Skin epidermis (tissue), 12 donors: ENCODE measurements around the gene LCP2.

Experiments used
- H3K27ac ChIP-seq, 21 experiments: fragments of 200-600 bp; sonication (generic) in 11 of 21; one replicate each; pipeline ENCODE4 v1.5.0; 2020; ENCODE audit warnings: mild to moderate bottlenecking in 3 of 21, inconsistent platforms in 2 of 21, moderate library complexity in 2 of 21
- H3K4me3 ChIP-seq, 7 experiments: fragments of 200-600 bp; sonication (generic) in 2 of 7; one replicate each; pipeline ENCODE4 v1.5.0; 2020; ENCODE audit warnings: inconsistent platforms in 2 of 7, mild to moderate bottlenecking in 2 of 7, moderate library complexity in 1 of 7

Gene LCP2

DNA sequence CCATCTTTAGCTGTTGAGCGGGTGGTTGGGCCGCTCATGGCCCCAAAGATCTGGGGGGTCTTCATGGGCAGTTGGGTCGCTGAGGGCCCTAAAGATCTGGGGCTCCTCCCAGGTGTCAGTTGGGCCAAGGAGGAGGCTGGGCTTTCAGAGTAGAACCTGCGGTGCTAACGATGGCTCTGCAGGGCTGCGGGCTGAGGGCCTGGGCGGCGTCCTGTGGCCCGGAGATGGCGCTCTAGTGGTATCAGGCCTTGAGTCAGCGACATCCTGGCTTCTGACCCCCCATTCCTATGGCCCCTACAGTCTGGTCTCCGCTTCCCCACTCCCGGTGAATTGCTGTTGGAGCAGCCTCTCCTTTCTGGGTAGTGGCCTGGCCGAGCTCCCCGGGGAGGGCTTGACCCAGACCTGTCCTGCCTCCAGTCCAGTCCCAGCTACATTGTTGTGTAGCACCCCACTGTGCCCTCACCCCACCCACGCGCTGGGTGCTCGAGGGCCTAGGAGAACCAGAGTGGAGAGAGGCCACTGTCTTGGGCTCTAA, 64.2 kb downstream of the LCP2 start:
- H3K4me3 ChIP-seq, result no peak overlapping the region
- H3K27ac ChIP-seq, result no peak overlapping the region

DNA sequence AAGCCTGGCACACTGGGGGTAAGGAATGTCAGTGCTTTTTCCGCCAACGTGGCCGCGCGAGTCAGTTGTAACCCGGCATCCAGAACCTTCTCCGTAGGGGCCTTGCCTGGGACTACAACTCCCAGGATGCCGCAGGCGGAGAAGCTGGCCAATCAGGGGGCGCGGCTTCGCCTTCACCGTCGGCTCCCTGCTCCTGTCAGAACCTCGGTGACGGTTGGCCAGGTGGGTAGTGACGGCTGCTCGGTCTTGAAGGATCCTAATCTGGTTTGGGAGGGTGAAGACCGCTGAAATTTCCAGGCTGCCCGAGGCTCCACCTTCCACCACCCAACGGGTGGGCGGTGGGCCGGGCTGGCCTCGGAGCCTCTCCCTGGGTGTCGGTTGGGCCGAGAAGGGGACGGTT, 64.8 kb downstream of the LCP2 start, which contains the start of gene C5orf58:
C5orf58 (plus strand) TSS at position 200 of the 400 bp plus-strand sequence. CDS start 1,992 bp downstream, outside the sequence.
- Histone ChIP-seq H3K4me3 (no peak within 1 kb of the TSS), H3K27ac (no peak within 1 kb of the TSS)

DNA sequence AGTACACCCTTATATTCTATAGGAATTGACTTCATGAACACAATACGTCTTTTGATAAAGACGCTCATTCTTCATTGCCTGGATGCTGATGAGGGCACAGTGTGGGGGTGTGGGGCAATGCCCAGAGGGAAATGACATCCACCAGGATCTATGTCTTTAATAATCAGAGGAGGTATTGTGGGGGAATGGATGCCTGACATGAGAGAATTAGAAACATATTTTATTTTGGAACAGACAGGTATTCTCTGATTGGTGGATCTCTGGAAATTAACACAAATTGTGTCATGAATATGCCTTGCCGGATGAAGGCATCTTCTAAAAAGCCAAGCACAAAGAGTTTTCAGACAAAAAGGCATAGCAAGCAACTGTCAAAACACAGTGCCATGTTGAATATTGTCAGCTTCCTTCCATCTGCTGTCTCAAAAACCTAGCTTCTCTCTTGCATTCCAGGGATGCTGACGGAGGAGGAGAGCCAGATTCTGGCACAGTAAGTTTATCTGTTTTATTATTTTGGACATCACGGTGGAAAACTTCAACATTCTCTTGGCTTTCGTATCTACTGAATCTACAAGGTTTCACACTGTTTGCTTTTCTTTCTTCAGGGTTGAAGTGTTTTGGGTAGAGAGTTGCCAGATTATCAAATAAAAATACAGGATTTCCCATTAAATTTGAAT, 68.7 kb downstream of the LCP2 start:
- Histone ChIP-seq H3K4me3 (no peak overlapping the region), H3K27ac (peak overlapping the region in 1 of 21 experiments; percentile 1)

DNA sequence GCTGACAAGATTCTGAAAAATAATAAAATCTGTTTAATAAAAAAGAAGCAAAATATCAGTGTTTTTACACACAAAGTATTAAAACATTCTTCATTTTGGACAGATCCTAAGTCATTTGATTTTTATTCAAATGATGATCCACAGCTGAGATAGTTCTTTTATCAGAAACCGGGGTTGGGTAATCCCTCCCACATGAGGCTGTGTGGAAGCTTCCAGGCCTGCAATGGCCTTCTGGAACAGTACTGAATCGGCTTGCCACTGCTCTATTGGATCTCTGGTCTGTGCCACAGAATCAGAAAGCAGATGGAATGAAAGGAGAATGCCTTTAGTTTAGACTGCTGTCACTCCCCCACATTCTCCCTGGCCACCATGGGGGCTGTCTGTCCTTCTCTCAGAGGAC, 70.9 kb downstream of the LCP2 start:
- Histone ChIP-seq H3K27ac (peak overlapping the region in 3 of 21 experiments; percentile 49 to 63 (median 57)), H3K4me3 (no peak overlapping the region)

DNA sequence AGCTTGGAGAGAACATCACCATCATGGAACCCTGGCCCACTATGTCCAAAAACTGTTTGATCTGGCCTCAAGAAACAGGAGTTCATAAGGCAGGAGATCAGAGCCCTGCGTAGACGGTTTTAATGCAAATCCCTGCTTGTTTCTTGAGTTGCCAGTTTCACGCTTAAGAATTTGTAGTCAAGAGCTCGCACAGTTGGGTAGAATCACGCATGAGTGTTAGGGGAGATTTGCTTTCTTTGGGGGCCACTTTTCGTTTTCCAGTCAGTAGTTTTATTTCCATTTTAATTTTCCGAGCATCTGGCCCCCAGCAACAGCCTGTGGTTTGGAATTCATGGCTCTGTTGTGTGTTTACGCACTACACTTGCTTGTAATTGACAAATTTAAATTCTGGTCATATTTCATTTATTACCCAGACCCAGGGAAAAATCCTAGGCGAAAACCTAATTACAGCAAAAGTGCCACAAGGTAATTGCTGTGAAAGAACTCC, 71.4 kb downstream of the LCP2 start:
- H3K27ac ChIP-seq, result peak overlapping the region in 1 of 21 experiments; percentile 3
- no peak overlapping the region for H3K4me3 ChIP-seq

DNA sequence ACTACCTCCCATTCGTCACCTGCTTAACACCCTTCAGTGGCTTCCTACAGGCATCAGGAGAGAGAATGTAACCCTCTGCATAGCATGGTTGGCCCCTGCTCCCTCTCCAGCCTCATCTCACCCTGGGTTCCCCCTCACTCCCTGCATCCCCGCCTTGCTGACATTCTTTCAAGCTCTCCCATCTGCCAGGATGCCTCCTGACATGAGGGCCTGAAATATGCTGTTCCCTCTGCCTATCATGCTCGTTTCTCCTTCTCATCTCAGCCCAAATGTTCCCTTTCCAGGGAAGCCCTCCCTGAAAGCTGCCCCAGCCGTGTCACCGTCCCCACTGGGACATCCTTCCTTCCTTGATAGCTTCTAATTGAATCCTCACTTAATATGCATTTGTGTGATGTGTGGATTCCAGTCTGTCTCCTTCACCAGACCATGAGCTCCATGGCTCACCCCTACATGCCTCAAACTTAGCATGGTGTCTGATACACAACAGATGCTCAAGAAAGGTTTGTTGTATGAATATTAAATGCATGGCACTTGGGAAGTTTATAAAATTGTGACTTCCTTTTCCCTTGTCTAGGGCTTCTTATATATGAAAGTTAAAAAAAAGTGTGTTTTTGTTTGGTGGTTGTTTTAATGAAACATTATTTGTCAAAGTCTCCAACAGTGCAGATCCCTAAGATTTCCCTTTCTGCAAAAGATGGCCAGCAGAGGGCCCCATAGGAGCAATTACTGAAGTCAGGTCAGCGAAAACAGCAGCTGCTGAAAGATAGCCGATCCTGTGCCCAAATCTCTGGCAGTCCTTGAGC, 72.0 kb downstream of the LCP2 start:
- Histone ChIP-seq H3K4me3 (no peak overlapping the region), H3K27ac (peak overlapping the region in 2 of 21 experiments; percentile 3 to 37)

DNA sequence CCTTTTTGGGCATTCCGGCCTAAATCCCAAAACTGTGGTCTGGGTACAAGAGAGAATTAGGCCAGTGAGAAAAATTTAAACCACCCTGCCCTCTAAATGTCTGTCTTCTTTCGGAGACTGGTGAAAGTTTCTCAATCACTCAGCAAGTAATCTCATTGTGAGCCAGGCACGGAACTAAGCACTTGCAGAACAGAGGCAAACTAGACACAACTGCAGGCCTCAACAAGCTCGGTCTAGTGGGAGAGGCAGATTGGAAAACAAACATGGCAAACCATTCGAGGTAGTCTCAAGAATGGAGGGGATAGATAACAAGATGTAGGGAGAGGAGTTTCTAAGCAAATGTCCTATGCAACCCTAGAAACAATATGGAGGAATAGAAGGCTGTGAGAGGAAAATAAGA, 73.7 kb downstream of the LCP2 start:
- peak overlapping the region in 2 of 21 experiments; percentile 3 to 14 for H3K27ac ChIP-seq
- no peak overlapping the region for H3K4me3 ChIP-seq

DNA sequence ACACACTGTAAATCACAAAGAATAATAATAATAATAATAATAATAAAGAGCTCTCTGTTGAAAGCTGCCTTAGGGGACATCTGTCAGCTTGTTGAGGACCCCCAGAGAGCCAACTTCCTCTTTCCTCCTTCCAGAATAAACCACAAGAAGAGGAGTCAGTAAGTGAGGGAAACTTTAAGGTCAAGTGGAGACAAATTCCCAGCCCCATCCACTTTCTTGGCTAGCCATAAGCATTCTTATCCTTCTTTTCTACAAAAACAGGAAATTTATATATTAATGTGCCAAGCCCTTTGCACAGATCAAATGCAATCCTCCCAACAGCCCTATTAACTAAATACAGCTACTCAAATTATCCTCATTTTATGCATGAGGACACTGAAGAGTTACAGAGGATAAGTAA, 74.2 kb downstream of the LCP2 start:
- Histone ChIP-seq H3K27ac (no peak overlapping the region), H3K4me3 (no peak overlapping the region)

DNA sequence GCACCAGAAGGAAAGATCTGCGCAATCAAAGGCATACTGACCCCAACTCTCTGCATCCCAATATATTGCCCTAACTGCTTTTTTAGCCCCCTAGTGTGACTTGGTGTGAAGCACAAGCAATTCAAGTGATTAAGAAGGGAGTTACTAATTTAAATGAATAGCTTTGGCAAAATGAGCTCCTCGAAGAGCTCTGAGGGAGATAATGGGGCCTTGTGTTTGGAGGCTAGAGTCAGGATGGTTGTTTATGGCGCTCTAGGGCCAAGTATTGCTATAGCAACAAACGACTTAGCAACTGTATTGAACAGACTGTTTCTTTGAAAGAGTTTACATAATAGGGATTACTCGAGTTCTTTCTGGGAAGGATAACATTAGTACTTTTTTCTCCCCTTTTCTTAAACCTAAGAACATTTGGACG, 76.2 kb downstream of the LCP2 start:
- peak overlapping the region in 2 of 21 experiments; percentile 45 to 60 for H3K27ac ChIP-seq
- H3K4me3 ChIP-seq, result no peak overlapping the region

DNA sequence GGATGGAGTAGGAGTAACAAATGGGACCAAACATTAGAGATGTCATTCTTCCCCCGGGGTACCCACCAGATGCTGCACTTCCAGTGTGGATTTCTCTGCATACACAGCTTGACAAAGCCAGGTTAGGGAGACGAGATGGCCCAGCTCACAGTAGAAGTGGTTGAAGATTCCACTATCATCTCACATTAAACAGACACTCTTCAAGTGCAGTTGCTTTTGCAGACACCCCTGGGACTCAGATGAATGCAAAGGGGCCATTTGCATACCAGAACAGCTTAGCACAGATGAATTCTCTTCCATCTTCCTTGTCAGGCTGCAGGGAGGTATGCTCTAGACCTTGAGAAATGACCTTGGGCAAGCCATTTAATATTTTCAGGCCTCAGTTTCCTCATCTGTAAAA, 77.4 kb downstream of the LCP2 start:
- Histone ChIP-seq H3K27ac (no peak overlapping the region), H3K4me3 (no peak overlapping the region)

DNA sequence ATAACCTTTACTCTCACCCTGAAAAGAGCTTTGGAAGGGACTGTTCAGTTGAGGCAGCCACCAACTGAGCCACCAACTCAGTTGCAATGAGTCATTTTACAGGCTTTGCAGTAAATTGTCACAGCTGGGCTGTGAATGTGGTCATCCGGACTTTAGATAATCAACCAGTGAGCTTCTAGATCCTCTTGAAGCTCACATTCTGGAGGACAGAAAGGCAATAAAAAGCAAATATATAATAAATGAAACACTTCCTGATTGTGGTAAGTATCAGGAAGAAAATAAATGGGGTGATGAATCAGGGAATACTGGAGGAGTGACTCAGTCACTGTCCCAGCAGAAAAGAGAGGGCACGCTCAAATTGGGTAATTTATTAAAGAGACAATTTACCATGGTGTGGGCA, 78.0 kb downstream of the LCP2 start:
- Histone ChIP-seq H3K4me3 (no peak overlapping the region), H3K27ac (no peak overlapping the region)

DNA sequence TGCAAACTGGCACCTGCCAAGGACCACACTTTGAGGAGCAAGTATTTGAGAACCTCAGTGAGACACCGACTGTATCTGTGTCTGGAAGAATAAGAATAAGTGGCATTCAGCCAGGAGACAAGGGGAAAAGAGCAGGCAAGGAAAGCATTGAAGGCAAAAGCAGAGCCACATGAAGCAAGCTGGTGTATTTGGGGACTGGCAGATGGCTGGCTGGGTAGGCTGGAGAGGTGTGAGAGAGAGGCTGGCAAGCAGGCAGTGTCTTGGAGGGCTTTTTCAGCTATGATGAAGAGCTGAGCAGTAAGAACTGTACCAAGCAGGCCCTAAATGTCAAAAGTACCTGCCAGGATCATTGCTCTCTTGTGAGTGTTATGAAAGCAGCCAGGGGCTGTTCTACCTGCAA, 78.9 kb downstream of the LCP2 start:
- Histone ChIP-seq H3K27ac (no peak overlapping the region), H3K4me3 (no peak overlapping the region)

DNA sequence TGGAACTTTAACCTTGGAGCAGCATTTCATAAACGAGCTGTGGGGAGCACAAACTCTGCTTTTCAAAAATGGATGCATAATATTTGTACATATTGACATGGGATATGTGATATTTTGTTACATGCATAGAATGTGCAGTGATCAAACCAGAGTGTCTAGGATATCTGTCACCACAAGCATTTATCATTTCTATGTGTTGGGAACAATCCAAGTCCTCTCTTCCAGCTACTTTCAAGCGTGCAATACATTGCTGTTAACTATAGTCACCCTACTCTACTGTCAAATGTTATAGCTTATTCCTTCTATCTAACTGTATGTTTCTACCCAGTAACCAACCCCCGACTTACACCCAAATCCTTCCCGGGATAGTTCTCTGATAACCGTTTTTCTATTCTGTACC, 79.7 kb downstream of the LCP2 start:
- no peak overlapping the region for H3K27ac ChIP-seq
- H3K4me3 ChIP-seq, result no peak overlapping the region

DNA sequence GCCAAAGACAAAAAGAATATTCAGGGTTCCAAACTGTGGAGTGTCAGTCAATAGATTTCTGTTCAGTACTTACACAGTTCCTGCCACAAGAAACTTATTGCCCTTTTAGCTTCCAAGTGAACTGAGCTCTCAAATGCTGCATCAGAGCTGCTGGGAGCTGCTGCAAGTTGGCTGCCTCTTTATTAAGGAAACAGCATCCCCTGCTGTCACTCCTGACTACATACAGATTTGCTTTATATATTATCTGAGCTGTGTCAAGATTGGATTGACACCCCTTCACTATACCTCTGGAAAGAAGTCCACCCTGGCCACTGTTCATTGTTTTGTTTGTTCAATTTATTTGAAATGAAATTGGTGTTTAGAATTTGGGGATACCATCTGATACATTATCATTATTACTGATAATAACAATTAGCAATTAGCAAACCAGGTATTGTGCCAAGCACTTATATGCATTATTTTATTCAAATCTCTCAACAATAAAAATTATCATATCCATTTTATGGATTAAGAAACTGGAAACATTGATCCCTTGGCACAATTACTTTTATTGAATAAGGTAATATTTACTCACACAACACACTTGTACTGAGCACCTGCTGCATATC, 81.2 kb downstream of the LCP2 start:
- H3K27ac ChIP-seq, result no peak overlapping the region

DNA sequence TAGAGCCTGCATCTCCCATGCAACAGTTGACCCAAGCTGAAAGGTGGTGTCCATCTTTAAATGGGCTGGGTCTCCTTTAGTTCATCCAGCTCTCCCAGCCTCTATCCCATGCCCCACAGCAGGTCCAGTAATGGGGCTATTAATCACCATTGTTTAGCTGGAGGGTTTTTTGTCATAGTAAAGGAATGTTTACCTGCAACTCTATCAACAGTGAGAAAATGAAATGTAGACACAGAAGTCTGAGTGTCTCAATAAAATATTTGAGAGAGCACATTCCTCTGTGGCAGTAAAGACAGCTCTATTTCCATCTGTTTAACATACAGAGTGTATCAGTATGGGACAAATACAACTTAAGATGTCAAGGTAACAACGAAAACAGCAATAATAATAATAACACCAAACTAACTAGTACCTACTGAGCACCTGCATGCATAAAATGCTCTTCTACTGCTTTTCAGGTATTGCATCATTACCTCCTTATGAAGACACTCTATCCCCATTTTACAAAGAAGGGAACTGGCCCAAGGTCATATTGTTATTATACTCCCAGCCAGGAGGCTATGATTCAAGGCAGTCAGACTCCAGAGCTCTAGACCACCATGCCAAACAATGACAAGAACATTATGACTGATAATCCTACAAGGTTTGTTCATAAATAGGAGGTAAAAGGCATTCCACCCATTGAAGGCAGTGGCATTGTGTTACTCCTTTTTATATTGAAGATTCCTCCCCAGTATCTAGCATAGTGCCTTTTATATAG, 85.8 kb downstream of the LCP2 start:
- Histone ChIP-seq H3K27ac (no peak overlapping the region), H3K4me3 (no peak overlapping the region)

More for the DNA sequence above, 81.2 kb downstream of the LCP2 start:
- no peak overlapping the region for H3K4me3 ChIP-seq

DNA sequence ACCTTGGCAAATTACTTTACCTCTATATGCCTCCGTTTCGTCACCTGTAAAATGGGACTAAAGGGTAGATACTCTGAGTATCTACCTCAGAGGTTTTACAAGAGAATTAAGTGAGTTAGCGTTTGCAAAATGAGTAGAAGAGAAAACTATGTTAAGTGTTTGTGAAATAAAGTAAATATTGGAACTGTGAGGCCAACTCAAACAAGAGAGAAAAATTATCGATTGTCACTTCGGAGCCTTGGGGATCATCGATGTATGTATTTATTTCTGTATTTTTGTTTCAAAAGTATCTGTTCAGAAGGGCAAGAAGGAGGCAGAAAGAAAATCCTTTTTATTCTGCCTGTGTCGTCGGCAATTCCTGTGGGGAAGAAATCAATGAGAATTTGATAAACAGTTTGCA, 90.6 kb downstream of the LCP2 start:
- Histone ChIP-seq H3K27ac (no peak overlapping the region), H3K4me3 (no peak overlapping the region)

DNA sequence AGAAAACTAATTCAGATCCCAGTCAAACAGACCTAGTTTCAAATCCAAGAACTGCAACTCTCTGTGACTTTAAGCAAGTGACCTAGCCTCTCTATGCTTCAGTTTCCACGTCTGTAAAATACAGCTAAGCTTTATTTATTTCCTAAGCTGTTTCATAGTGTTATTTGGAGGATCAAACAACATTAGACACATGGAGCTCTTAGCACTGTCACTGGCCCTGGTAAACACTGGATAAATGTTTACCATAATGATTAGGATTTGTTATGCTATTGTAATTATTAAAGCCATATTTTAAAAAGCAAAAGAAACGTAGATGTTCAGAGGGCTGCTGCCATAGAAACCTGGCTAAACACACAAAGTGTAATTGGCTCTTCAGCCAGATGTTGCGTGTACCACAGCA, 91.4 kb downstream of the LCP2 start:
- Histone ChIP-seq H3K4me3 (no peak overlapping the region), H3K27ac (no peak overlapping the region)

DNA sequence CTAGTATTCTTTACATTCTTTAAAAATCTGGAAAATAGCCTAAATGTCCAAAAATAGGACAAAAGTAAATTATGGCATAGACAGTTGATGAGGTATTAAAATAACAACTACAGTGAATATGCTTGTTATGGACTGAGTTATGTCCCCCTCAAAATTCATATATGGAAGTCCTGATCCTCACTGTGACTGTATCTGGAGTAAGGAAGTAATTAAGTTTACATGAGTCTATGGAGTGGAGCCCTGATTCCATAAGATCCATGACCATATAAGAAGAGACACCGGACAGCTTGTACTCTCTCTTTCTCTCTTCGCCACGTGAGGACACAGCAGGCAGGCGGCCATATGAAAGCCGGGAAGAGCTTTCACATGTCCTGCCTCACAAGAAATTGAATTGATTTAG, 93.4 kb downstream of the LCP2 start:
- Histone ChIP-seq H3K27ac (no peak overlapping the region), H3K4me3 (no peak overlapping the region)

DNA sequence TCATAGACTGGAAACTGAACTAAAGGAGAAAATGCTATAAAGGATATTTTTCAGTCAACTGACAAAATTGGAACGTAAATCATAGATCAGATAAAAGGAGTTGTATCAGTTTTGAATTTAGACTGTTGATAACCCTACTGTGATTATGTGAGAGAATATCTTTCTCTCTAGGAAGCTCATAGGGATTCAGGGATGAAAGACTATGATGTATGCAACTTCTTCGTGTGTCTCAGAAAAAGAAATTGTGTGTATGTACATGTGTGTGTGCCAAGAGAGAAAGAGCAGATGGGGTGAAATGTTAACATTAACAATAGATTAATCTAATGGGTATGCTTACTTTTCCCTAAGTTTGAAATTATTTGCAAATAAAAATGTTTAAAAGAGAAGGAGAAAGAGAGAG, 95.5 kb downstream of the LCP2 start:
- Histone ChIP-seq H3K27ac (no peak overlapping the region), H3K4me3 (no peak overlapping the region)

DNA sequence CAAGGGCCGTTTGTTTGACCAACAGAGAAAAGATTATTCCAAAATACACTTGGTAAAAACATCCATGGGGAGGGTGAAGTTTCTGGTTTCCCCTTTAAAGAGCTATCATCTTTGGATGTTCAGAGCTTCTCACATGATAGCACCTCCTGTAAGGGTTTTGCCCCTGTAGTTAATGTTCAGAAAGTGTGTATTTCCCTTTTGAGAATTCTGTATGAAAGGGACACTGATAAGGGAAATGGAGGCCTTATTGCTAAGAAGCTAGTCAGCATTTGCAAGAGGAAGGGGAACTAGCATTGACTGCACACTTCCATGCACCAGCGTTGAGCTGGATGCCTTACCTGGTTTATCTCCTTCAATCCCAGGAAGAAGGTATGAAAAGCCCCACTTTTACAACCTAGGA, 96.3 kb downstream of the LCP2 start:
- H3K27ac ChIP-seq, result no peak overlapping the region
- no peak overlapping the region for H3K4me3 ChIP-seq
